Ishikawa (cell line): Measurements from ENCODE around the gene ACBD3.

Experiments
- CEBPB ChIP-seq: IDR thresholded peaks from 2 replicates; pipeline ENCODE4 v1.6.1; 2012
- CREB1 ChIP-seq: IDR thresholded peaks from 2 replicates; pipeline ENCODE4 v1.6.1; 2012; ENCODE audit warnings: low read depth
- EGR1 ChIP-seq: IDR thresholded peaks from 2 replicates; pipeline ENCODE4 v1.6.1; 2012
- EP300 ChIP-seq: IDR thresholded peaks from 2 replicates; pipeline ENCODE4 v1.6.1; 2012; ENCODE audit warnings: borderline replicate concordance
- MAX ChIP-seq: IDR thresholded peaks from 2 replicates; pipeline ENCODE4 v1.6.1; 2012
- RAD21 ChIP-seq: IDR thresholded peaks from 2 replicates; pipeline ENCODE4 v1.6.1; 2012; ENCODE audit warnings: low read depth
- REST ChIP-seq: IDR thresholded peaks from 2 replicates; pipeline ENCODE4 v1.6.1; 2012; ENCODE audit warnings: low read depth, mild to moderate bottlenecking
- TAF1 ChIP-seq: IDR thresholded peaks from 2 replicates; pipeline ENCODE4 v1.6.1; 2012; ENCODE audit warnings: low read depth, mild to moderate bottlenecking
- TEAD4 ChIP-seq: IDR thresholded peaks from 2 replicates; pipeline ENCODE4 v1.6.1; 2012
- USF1 ChIP-seq: IDR thresholded peaks from 2 replicates; pipeline ENCODE4 v1.6.1; 2012
- YY1 ChIP-seq: IDR thresholded peaks from 2 replicates; pipeline ENCODE4 v1.6.1; 2012; ENCODE audit warnings: low read depth
- ZBTB7A ChIP-seq: IDR thresholded peaks from 2 replicates; pipeline ENCODE4 v1.6.1; 2012; ENCODE audit warnings: low read depth

- TF ChIP-seq CEBPB (no peak), EP300 (no peak), RAD21 (no peak), MAX (no peak), YY1 (no peak), TAF1 (no peak), REST (no peak), EGR1 (no peak), USF1 (no peak), TEAD4 (no peak), ZBTB7A (no peak), CREB1 (no peak)
Measured at GRCh38 chr1:226233806-226234205, 47.3 kb upstream of the ACBD3 start.
